Nephron (organoid): ENCODE measurements around the gene PBX1.

Experiments used
- H3K27ac Mint-ChIP-seq, 3 experiments: 2 replicates each; pipeline ENCODE4 v1.8.0; 2020; ENCODE audit warnings: mixed read lengths in 3 of 3, mild to moderate bottlenecking in 2 of 3, moderate library complexity in 1 of 3
- H3K27me3 Mint-ChIP-seq: 2 replicates; pipeline ENCODE4 v1.8.0; 2021; ENCODE audit warnings: low read depth, mild to moderate bottlenecking, moderate library complexity, mixed read lengths
- H3K36me3 Mint-ChIP-seq: 2 replicates; pipeline ENCODE4 v1.8.0; 2020; ENCODE audit warnings: low read depth, mixed read lengths
- H3K4me1 Mint-ChIP-seq: 2 replicates; pipeline ENCODE4 v1.8.0; 2020; ENCODE audit warnings: mixed read lengths
- H3K4me3 Mint-ChIP-seq, 3 experiments: 2 replicates each; pipeline ENCODE4 v1.8.0; 2020; ENCODE audit warnings: mild to moderate bottlenecking in 3 of 3, mixed read lengths in 3 of 3, moderate library complexity in 2 of 3
- H3K9me3 Mint-ChIP-seq: 2 replicates; pipeline ENCODE4 v1.8.0; 2020; ENCODE audit warnings: mixed read lengths
- CTCF ChIP-seq, 3 experiments: fragments of 200-600 bp; sonication (generic); IDR thresholded peaks; one replicate each; pipeline ENCODE4 v1.5.0; 2021; ENCODE audit warnings: antibody characterized with exemption in 3 of 3; ENCODE audit not compliant: unreplicated experiment in 3 of 3

The PBX1 gene

GRCh38 chr1:164658864-164659263 lies 99.9 kb downstream of the PBX1 start:
- TF ChIP-seq CTCF (IDR thresholded peaks at IDR 0.05; ENCODE audit: unreplicated experiment in 3 of 3) = no peak
- Mint-ChIP-seq H3K36me3 (peaks cover 4% of the 10 kb centered on the region), H3K4me3 (no peak overlapping the region), H3K4me1 (peaks cover 51% of the 10 kb centered on the region), H3K27ac (peak overlapping the region in 2 of 3 experiments; percentile 42 to 71), H3K27me3 (no peaks in the 10 kb centered on the region), H3K9me3 (no peaks in the 10 kb centered on the region)

- peaks cover 56% of the 10 kb centered on the region for H3K4me1 Mint-ChIP-seq
Measured at GRCh38 chr1:164659621-164660411, 100.8 kb downstream of the PBX1 start.

GRCh38 chr1:164660412-164660772 lies 101.4 kb downstream of the PBX1 start:
- Mint-ChIP-seq H3K27ac (peak overlapping the region; percentile 42 to 71 (median 49)), H3K4me3 (no peak overlapping the region), H3K27me3 (no peaks in the 10 kb centered on the region), H3K4me1 (peaks cover 57% of the 10 kb centered on the region), H3K36me3 (peaks cover 10% of the 10 kb centered on the region), H3K9me3 (no peaks in the 10 kb centered on the region)
- TF ChIP-seq CTCF (IDR thresholded peaks at IDR 0.05; ENCODE audit: unreplicated experiment in 3 of 3) = no peak

More at GRCh38 chr1:164659621-164660411, 100.8 kb downstream of the PBX1 start:
- no peak overlapping the region for H3K4me3 Mint-ChIP-seq
- peak overlapping the region; percentile 42 to 71 (median 49) for H3K27ac Mint-ChIP-seq
- no peaks in the 10 kb centered on the region for H3K9me3 Mint-ChIP-seq
- H3K27me3 Mint-ChIP-seq = no peaks in the 10 kb centered on the region
- peaks cover 9% of the 10 kb centered on the region for H3K36me3 Mint-ChIP-seq
- TF ChIP-seq CTCF (IDR thresholded peaks at IDR 0.05; ENCODE audit: unreplicated experiment in 3 of 3) = no peak

GRCh38 chr1:164660775-164661174 lies 101.8 kb downstream of the PBX1 start:
- no peaks in the 10 kb centered on the region for H3K9me3 Mint-ChIP-seq
- TF ChIP-seq CTCF (IDR thresholded peaks at IDR 0.05; ENCODE audit: unreplicated experiment in 3 of 3) = no peak
- peak overlapping the region; percentile 42 to 79 (median 71) for H3K27ac Mint-ChIP-seq

GRCh38 chr1:164662462-164662861 lies 103.5 kb downstream of the PBX1 start:
- H3K4me1 Mint-ChIP-seq = peaks cover 41% of the 10 kb centered on the region

More at GRCh38 chr1:164660775-164661174, 101.8 kb downstream of the PBX1 start:
- Mint-ChIP-seq H3K4me1 (peaks cover 53% of the 10 kb centered on the region), H3K27me3 (no peaks in the 10 kb centered on the region), H3K36me3 (peaks cover 10% of the 10 kb centered on the region), H3K4me3 (no peak overlapping the region)

More at GRCh38 chr1:164662462-164662861, 103.5 kb downstream of the PBX1 start:
- no peak for TF ChIP-seq CTCF (IDR thresholded peaks at IDR 0.05; ENCODE audit: unreplicated experiment in 3 of 3)
- H3K27me3 Mint-ChIP-seq = no peaks in the 10 kb centered on the region
- H3K36me3 Mint-ChIP-seq = peaks cover 13% of the 10 kb centered on the region
- no peak overlapping the region for H3K4me3 Mint-ChIP-seq
- no peaks in the 10 kb centered on the region for H3K9me3 Mint-ChIP-seq
- H3K27ac Mint-ChIP-seq = no peak overlapping the region
